SK-N-SH treated with all-trans-retinoic acid at 6 μM for 48 hours (cell line): Measurements from ENCODE around the gene SPATA2L.
"Not testable (repeated sequence)": the region's sequence is repeated elsewhere in the genome, so short reads cannot be mapped to it uniquely, and the experiment has no call there.

Source experiments
- ARNTL ChIP-seq: fragments of 450-650 bp; formaldehyde crosslinking; IDR thresholded peaks from 2 replicates; pipeline ENCODE4 v1.5.0; 2020; ENCODE audit warnings: low read depth, mild to moderate bottlenecking, moderate library complexity, borderline replicate concordance
- TCF4 ChIP-seq: fragments of 250-450 bp; sonication (Bioruptor Pico); IDR thresholded peaks from 2 replicates; pipeline ENCODE4 v1.8.0; 2021; ENCODE audit warnings: mild to moderate bottlenecking, moderate library complexity, borderline replicate concordance
- TF ChIP-seq, protein P1 (sequence below): fragments of 250-450 bp; sonication (Bioruptor Pico); IDR thresholded peaks from 2 replicates; pipeline ENCODE4 v1.8.0; 2021; ENCODE audit warnings: low read depth, mild to moderate bottlenecking, moderate library complexity, borderline replicate concordance

DNA sequence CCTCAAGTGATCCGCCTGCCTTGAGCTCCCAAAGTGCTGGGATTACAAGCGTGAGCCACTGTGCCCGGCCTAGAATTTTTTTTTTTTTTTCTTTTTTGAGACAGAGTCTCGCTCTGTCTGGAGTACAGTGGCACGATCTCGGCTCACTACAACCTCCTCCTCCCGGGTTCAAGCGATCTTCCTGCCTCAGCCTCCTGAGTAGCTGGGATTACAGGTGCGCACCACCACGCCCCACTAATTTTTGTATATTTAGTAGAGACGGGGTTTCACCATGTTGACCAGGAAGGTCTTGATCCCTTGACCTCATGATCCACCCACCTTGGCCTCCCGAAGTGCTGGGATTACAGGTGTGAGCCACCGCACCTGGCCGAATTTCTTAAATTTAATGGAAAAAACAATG lies 2.8 kb downstream of the SPATA2L start:
- TF ChIP-seq, protein P1, sequence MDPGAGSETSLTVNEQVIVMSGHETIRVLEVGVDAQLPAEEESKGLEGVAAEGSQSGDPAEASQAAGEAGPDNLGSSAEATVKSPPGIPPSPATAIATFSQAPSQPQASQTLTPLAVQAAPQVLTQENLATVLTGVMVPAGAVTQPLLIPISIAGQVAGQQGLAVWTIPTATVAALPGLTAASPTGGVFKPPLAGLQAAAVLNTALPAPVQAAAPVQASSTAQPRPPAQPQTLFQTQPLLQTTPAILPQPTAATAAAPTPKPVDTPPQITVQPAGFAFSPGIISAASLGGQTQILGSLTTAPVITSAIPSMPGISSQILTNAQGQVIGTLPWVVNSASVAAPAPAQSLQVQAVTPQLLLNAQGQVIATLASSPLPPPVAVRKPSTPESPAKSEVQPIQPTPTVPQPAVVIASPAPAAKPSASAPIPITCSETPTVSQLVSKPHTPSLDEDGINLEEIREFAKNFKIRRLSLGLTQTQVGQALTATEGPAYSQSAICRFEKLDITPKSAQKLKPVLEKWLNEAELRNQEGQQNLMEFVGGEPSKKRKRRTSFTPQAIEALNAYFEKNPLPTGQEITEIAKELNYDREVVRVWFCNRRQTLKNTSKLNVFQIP (CRISPR knock-in tag): not testable (repeated sequence)
- TF ChIP-seq TCF4, ARNTL (CRISPR knock-in tag): not testable (repeated sequence)
